Psoas muscle (tissue), 8 donors: ENCODE results near the gene VANGL1. TPM values are rescaled to one million over a fixed set of nuclear protein-coding genes. Genes with fewer than 3 reads are reported as not detected.

Experiments
- ATAC-seq, 4 donors: fragments of 200-7000 bp; cut with Tn5 transposase; one replicate each; pipeline ENCODE4 v1.9.1; 2020; ENCODE audit warnings: moderate library complexity in 3 of 4, mild to moderate bottlenecking in 2 of 4
- DNase-seq, 2 donors: peaks; one replicate each; pipeline ENCODE4 v3.0.0-alpha.2; 2020
- H3K27ac ChIP-seq: fragments of 200-600 bp; one replicate; pipeline ENCODE4 v1.8.0; 2022
- H3K27me3 ChIP-seq, 3 donors: fragments of 200-600 bp in 1 of 3; one replicate each; pipeline versions ENCODE4 v1.6.1 to v1.8.0; 2013 to 2022; ENCODE audit warnings: low read length in 2 of 3, mild to moderate bottlenecking in 2 of 3, moderate library complexity in 1 of 3; ENCODE audit not compliant: insufficient read depth in 3 of 3
- H3K36me3 ChIP-seq, 2 donors: fragments of 200-600 bp in 1 of 2; one replicate each; pipeline versions ENCODE4 v1.6.1 to v1.8.0; 2013 to 2022; ENCODE audit warnings: low read depth in 1 of 2, mild to moderate bottlenecking in 1 of 2, moderate library complexity in 1 of 2; ENCODE audit not compliant: insufficient read depth in 1 of 2
- H3K4me1 ChIP-seq: fragments of 200-600 bp; one replicate; pipeline ENCODE4 v1.8.0; 2022
- H3K4me3 ChIP-seq: fragments of 200-600 bp; one replicate; pipeline ENCODE4 v1.8.0; 2022; ENCODE audit warnings: mild to moderate bottlenecking
- H3K9me3 ChIP-seq: fragments of 200-600 bp; one replicate; pipeline ENCODE4 v1.8.0; 2022
- CTCF ChIP-seq: fragments of 200-600 bp; IDR thresholded peaks from one replicate; pipeline ENCODE4 v1.8.0; 2022; ENCODE audit warnings: antibody characterized with exemption
- WGBS, 3 donors: extraction: QIAGEN DNeasy Blood & Tissue Kit; methylation state at CpG; one replicate each; pipeline versions ENCODE4 v1.1.6 to v1.1.7; 2013; 5-methylcytosine and 5-hydroxymethylcytosine counted together
- intact Hi-C, 2 donors: fragments of 100-400 bp; cut with DNase I; formaldehyde crosslinking; loops; one replicate each; pipeline versions ENCODE4 v1.11.0 to v1.14.2; 2022
- polyA plus RNA-seq, 3 donors: library from polyadenylated mRNA; stranded (reverse); fragments of 200-250 nt; gene quantifications; one replicate each; pipeline ENCODE4 v1.2.3, GENCODE V29; 2013
- total RNA-seq, 4 donors: library from RNA; stranded (reverse); fragmentation: NEBNext Ultra II Directional in 2 of 4; extraction: Animal tissue kit (Norgen Biotek cat#: 25700) in 2 of 4; gene quantifications; one replicate each; pipeline versions ENCODE4 v1.2.1 to v1.2.4, GENCODE V29; 2021 to 2023
- donor health status: healthy with polysubstance abuse.
- donor health status: DM: no; HTN: no; CAD: no; lungs with moderate emphysema.
- donor health status: Bipolar disorder and iron deficiency.
- donor health status: healthy.
- donor health status: DM: yes; HTN: yes; CAD: no.
- donor health status: DM: no; HTN: no; CAD: no.
- donor health status: DM: no; HTN: no; CAD: no.
- donor health status: DM: yes; HTN: yes; CAD: no.

VANGL1 gene
- total and polyA plus RNA-seq, 7 donors, result 0.48 to 2.4 (median 1.2) TPM

DNA sequence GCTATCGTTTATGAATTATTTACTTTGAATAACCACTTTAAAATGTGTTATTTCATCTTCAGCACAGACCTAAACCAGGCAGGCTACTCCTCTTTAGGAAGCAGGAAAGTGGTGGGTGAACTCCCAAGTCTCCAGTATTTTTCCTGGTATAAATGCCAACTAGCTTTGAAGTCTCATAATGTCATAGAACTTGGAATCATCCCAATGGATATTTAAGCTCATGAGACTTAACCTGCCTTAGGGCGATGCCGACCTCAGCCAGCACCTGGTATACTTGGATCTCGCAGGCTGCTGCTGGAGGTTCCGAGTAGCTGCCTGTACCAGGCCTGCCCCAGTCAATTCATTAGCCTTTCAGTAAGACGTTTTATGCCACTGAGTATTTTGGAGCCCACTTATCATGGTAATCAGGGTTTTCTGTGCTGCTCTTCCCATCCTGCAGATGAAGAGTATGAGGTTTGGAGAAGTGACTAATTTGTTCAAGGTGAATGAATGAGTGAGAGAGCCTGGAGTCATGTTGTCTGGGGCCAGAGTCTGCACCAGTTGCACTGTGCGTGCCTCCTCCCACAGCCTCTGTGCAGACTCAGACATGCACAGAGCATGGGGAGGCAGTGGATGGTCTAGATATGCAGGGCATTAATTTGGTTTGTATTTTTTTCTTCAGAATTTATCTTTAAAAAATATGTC, 34.9 kb downstream of the VANGL1 start:
- H3K4me1 ChIP-seq, result peaks cover 8% of the 10 kb centered on the region
- 70 to 85% (median 72%) methylated on average over 7 of the region's 7 CpGs for WGBS, 3 donors
- no peak for ATAC-seq
- H3K27me3 ChIP-seq, result no peaks in the 10 kb centered on the region
- H3K4me3 ChIP-seq, result no peak overlapping the region
- TF ChIP-seq CTCF, result no peak
- intact Hi-C loops, result no loop called here
- no peaks in the 10 kb centered on the region for H3K36me3 ChIP-seq
- no peak for DNase-seq
- no peaks in the 10 kb centered on the region for H3K9me3 ChIP-seq
- no peak overlapping the region for H3K27ac ChIP-seq

DNA sequence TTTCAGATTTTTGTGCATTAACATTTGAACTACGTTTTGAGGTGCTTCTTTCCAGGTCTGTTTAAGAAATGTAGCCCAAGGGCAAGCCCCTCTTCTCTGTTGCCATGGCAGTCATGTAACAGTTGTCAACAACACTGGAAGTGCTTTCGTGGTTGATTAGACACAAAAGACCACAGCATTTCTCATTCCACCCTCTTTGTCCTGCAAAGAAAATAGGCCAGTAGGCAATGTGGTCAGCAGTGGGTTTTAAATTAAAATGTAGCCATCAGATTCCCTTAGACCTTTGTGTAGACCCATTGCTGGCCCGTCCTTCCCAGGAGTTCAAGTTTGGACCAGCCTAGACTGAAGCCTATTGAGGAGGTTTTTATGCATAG, 35.4 kb downstream of the VANGL1 start:
- intact Hi-C loops, result no loop called here
- no peak for DNase-seq
- H3K4me3 ChIP-seq, result no peak overlapping the region
- TF ChIP-seq CTCF, result no peak
- no peaks in the 10 kb centered on the region for H3K36me3 ChIP-seq
- no peaks in the 10 kb centered on the region for H3K27me3 ChIP-seq
- no peak for ATAC-seq
- WGBS, 3 donors, result 68 to 79% (median 68%) methylated on average over 3 of the region's 3 CpGs
- H3K27ac ChIP-seq, result no peak overlapping the region
- no peaks in the 10 kb centered on the region for H3K9me3 ChIP-seq
- peaks cover 11% of the 10 kb centered on the region for H3K4me1 ChIP-seq

DNA sequence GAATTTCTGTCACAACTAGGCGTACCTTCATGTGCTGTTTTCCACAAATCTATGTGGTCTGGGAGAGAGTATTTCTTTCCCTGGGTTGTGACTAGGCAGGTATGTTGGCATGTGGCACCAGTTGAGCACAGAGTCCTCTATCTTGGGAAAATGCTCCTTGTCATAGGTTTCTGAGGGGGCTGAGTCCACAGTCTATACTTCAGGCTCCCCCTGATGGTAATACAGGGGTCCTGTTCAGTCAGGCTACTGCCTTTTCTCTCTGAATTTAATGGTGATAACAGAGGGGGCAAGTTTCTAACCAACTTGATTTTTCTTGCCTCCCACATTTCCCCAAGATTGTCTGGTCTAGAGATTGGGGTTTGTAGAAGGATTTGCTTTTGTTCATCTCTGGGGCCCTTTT, 35.8 kb downstream of the VANGL1 start:
- Histone ChIP-seq H3K36me3 (no peaks in the 10 kb centered on the region), H3K27ac (no peak overlapping the region), H3K27me3 (no peaks in the 10 kb centered on the region), H3K4me3 (no peak overlapping the region), H3K9me3 (no peaks in the 10 kb centered on the region), H3K4me1 (peaks cover 15% of the 10 kb centered on the region)
- no peak for ATAC-seq
- no peak for TF ChIP-seq CTCF
- 99 to 100% (median 100%) methylated on average over 1 of the region's 1 CpG for WGBS, 3 donors
- intact Hi-C loops, result no loop called here
- no peak for DNase-seq

DNA sequence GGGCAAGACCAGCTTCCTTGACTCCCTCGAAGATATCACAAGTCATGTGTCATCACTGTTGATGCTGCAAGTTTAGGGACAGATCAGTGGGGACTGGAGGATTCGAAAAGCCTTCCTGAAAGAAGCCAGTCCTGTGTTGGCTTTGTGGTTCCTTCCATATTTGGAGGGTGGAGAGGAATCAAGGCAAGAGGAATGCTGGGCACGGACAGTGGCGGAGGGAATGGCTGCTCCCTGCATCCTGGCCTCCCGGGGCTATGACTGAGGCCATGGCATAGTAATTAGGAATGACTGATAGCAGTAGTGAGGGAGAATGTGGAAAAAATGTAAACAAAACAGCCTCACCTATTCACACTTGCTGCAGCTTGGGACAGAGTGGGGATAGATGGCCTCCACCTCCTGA, 36.4 kb downstream of the VANGL1 start:
- no peak overlapping the region for H3K4me3 ChIP-seq
- WGBS, 3 donors, result 78 to 90% (median 87%) methylated on average over 5 of the region's 5 CpGs
- H3K4me1 ChIP-seq, result peaks cover 18% of the 10 kb centered on the region
- no peaks in the 10 kb centered on the region for H3K27me3 ChIP-seq
- no peak for TF ChIP-seq CTCF
- no peak for DNase-seq
- no peak overlapping the region for H3K27ac ChIP-seq
- no peaks in the 10 kb centered on the region for H3K36me3 ChIP-seq
- intact Hi-C loops, result no loop called here
- no peak for ATAC-seq
- H3K9me3 ChIP-seq, result no peaks in the 10 kb centered on the region

- H3K4me1 ChIP-seq, result peaks cover 18% of the 10 kb centered on the region
- DNase-seq, result peak; percentile 50 to 67
Observed at GRCh38 chr1:115679141-115679611, 37.4 kb downstream of the VANGL1 start.

More at GRCh38 chr1:115679141-115679611, 37.4 kb downstream of the VANGL1 start:
- peak in 3 of 4 donors; percentile 29 to 50 (median 42) for ATAC-seq
- H3K9me3 ChIP-seq, result no peaks in the 10 kb centered on the region
- no peaks in the 10 kb centered on the region for H3K27me3 ChIP-seq
- no peaks in the 10 kb centered on the region for H3K36me3 ChIP-seq
- H3K4me3 ChIP-seq, result no peak overlapping the region
- H3K27ac ChIP-seq, result no peak overlapping the region
- WGBS, 3 donors, result 51 to 75% (median 55%) methylated on average over 8 of the region's 8 CpGs
- TF ChIP-seq CTCF, result no peak
- intact Hi-C loops, result no loop called here
